GM12864 (cell line): Measurements from ENCODE around the gene UROC1.

Experiments
- DNase-seq: peaks from one replicate; pipeline ENCODE4 v3.0.0-alpha.2; 2011; ENCODE audit warnings: low read depth
- H3K4me3 ChIP-seq: 2 replicates; pipeline ENCODE4 v1.5.1; 2011; ENCODE audit warnings: mild to moderate bottlenecking, low read depth, low read length, control low read depth
- TF ChIP-seq, protein P1 (sequence below): IDR thresholded peaks from 2 replicates; pipeline ENCODE4 v1.5.1; 2011; ENCODE audit warnings: low read depth, mild to moderate bottlenecking, moderate library complexity, low read length, control low read depth, inconsistent platforms; ENCODE audit errors: missing control alignments

Gene UROC1

DNA sequence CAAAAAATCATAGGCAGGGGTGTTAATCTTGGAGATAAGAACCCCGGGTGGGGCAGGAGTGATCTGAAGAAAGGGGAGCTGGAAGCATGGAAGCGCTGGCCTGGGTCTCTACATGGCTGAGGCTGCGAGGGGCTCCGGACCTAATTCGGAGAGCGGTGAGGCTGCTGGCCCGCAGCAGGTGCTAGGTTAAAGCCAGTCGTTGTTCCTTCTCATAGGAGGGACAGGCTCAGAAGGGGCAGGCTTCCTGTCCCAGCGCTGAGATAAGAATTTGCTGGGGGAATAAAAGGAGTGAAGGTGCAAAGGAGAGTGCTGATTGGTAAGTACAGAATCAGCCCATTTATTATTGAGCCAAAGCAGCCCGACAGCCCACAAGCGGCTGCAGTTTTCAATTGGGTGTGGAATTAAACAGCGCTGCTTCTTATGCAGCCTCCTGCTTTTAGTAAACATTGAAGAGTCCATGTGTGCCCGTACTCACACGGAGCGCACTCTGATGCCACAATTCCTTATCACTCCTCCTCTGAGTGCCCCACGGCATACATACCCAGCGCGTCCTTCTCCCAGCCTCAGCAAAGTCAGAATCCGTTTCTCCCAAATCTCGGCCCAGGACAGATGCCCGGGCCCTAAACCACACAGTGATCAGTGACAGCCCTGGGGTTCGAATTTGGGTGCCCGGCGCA is 23.5 kb upstream of the UROC1 start:
- TF ChIP-seq, protein P1, sequence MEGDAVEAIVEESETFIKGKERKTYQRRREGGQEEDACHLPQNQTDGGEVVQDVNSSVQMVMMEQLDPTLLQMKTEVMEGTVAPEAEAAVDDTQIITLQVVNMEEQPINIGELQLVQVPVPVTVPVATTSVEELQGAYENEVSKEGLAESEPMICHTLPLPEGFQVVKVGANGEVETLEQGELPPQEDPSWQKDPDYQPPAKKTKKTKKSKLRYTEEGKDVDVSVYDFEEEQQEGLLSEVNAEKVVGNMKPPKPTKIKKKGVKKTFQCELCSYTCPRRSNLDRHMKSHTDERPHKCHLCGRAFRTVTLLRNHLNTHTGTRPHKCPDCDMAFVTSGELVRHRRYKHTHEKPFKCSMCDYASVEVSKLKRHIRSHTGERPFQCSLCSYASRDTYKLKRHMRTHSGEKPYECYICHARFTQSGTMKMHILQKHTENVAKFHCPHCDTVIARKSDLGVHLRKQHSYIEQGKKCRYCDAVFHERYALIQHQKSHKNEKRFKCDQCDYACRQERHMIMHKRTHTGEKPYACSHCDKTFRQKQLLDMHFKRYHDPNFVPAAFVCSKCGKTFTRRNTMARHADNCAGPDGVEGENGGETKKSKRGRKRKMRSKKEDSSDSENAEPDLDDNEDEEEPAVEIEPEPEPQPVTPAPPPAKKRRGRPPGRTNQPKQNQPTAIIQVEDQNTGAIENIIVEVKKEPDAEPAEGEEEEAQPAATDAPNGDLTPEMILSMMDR: no peak
- no peak overlapping the region for H3K4me3 ChIP-seq
- DNase-seq: no peak

DNA sequence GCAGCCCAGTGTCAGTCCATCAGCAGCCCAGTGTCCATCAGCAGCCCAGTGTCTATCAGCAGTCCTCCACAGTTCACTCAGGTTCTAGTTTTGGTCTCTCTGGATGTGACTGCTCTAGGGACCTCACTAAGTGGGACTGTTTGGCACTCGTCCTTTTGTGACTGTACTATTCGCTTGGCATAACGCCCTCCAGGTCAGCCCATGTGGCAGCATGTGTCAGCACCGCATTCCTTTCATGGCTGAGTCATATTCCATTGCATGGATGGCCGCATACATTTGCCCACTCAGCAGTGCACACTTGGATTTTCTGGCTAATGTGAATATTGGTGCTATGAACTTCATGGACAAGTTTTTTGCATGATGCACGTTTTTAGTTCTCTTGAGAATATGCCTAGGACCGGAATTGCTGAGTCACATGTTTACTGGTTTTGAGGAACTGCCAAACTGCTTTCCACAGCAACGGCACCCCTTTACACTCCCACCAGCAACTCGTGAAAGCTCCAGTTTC is 22.8 kb upstream of the UROC1 start:
- H3K4me3 ChIP-seq: no peak overlapping the region
- TF ChIP-seq, protein P1: no peak
- DNase-seq: peak; percentile 2

DNA sequence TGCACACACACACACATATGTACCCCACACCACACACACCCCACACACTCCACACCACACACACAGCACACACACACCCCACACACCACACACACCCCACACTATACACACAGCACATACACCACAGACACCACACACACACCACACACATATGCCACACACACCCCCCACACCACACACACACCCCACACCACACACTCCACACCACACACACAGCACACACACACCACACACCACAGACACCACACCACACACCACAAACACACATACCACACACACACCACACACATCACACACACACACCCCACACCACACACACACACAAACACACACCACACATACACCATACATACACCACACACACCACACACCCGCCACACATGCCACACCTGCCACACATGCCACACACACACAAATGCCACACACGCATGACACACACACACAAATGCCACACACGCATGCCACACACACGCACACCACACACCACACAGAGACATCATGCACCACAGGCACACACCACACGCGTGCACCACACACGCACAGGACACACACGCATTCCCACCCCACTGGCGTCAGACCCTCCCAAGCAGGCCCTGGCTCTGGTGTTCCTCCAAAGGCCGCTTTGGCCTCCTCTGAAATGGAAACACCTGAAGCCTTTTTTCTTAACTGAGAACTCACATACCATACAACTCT is 22.1 kb upstream of the UROC1 start:
- no peak for DNase-seq
- no peak overlapping the region for H3K4me3 ChIP-seq
- TF ChIP-seq, protein P1: no peak

DNA sequence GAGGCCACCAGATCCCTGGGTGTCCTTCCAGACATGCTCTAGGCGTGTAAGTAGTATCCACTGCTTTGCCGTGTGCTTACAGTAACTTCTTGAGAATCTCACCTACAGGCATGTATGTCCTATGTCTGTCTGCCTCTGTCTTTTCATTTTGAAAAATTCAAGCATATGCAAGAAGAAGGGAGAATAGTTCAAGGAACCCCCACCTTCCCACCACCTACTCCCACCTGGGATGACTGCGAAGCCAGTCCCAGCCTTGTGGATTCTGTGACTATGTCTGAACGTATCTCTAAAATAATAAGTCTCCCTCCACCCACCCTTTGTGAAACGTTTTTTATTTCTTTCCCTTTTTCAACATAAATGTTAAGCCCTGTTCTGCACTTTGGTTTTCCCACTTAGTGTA is 21.4 kb upstream of the UROC1 start:
- DNase-seq: no peak
- TF ChIP-seq, protein P1: no peak
- no peak overlapping the region for H3K4me3 ChIP-seq

DNA sequence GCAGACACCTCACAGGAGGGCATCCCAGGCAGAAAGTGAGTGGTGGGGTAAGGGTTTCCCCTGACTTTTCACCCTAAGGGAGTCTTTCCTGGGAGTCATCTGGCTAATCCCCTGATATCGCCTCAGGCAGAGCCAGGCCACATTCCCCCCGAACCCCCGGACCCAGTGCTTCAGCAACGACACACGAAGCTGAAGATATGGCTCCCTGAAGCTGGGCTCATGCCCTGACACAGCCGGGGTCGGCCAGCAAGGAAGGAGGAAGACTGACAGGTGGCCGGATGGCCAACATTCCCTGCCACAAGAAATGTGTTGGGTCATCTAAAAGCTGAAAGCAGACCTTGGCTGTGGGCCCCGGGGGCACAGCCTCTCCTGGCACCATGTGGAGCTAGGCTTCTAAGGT is 20.7 kb upstream of the UROC1 start:
- H3K4me3 ChIP-seq: no peak overlapping the region
- no peak for DNase-seq
- TF ChIP-seq, protein P1: no peak

DNA sequence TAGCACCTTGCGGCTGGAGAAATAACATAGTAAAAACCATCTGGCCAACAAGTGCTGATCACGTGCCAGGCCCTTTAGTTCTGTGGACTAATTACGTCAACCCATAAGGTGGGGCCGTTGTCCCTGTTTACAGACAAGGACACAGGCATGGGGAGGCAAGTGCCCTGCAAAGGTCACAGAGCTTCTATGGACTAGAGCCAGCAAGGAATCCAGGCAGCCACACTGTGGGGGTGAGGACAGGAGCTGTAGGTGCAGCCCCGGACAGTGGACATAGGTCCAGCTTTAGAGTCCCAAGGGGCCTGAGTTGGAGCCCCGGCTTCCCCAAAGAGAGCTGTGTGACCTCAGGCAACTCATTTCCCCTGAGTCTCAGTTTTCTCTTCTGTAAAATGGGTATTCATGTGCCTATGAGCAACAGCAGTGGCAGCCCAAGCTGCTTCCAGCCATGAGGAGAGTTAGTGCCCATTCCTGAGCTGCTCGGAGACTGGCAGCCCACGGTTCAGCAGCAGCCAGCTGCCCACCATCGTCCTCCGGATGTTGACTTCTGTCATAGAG is 20.2 kb upstream of the UROC1 start:
- H3K4me3 ChIP-seq: no peak overlapping the region
- TF ChIP-seq, protein P1: no peak
- DNase-seq: no peak
